PC-9 (cell line): Measurements from ENCODE around the gene CCDC102B. TPM values are rescaled to one million over a fixed set of nuclear protein-coding genes. Genes with fewer than 3 reads are reported as not detected.

Experiments
- BruUV-seq: library from RNA; stranded (reverse); fragments of 400-500 nt; replicated peaks from 2 replicates; lab custom pipeline; 2021; lab: Mats Ljungman, UMichigan
- CTCF ChIA-PET: fragments of 300-600 bp; sonication (Branson Sonifier 250); formaldehyde crosslinking; loops from one replicate; lab custom pipeline; 2022; ENCODE audit warnings: antibody characterized with exemption; lab: Charles Lee
- POLR2A ChIA-PET: fragments of 300-600 bp; sonication (Branson Sonifier 250); formaldehyde crosslinking; loops from one replicate; lab custom pipeline; 2022; ENCODE audit warnings: antibody characterized with exemption; ENCODE audit not compliant: unreplicated experiment; lab: Charles Lee
- DNase-seq, 2 experiments: peaks; one replicate each; pipeline versions ENCODE4 v3.0.0 to v3.0.0-alpha.2; 2015 to 2022; ENCODE audit warnings: mixed read lengths in 1 of 2
- H2AFZ ChIP-seq: fragments of 200-600 bp; sonication (generic); 2 replicates; pipeline ENCODE4 v1.8.1; 2017; ENCODE audit warnings: antibody characterized with exemption
- H3F3A ChIP-seq: fragments of 200-600 bp; sonication (generic); 2 replicates; pipeline ENCODE4 v1.8.1; 2017; ENCODE audit warnings: antibody characterized with exemption, mild to moderate bottlenecking, low read depth; ENCODE audit not compliant: insufficient read depth
- H3K27ac ChIP-seq: fragments of 200-600 bp; sonication (generic); 2 replicates; pipeline ENCODE4 v1.6.1; 2016; ENCODE audit warnings: mixed run types
- H3K27me3 ChIP-seq: fragments of 200-600 bp; sonication (generic); 2 replicates; pipeline ENCODE4 v1.6.1; 2016; ENCODE audit warnings: low read depth, mixed run types; ENCODE audit not compliant: insufficient read depth
- H3K36me3 ChIP-seq: fragments of 200-600 bp; sonication (generic); 2 replicates; pipeline ENCODE4 v1.6.1; 2016; ENCODE audit warnings: low read depth, mixed run types
- H3K4me1 ChIP-seq: fragments of 200-600 bp; sonication (generic); replicated peaks from 2 replicates; pipeline ENCODE4 v1.6.1; 2016; ENCODE audit warnings: mixed run types; ENCODE audit not compliant: insufficient read depth
- H3K4me2 ChIP-seq: fragments of 200-600 bp; sonication (generic); 2 replicates; pipeline ENCODE4 v1.6.1; 2017; ENCODE audit warnings: mixed run types
- H3K4me3 ChIP-seq: fragments of 200-600 bp; sonication (generic); 2 replicates; pipeline ENCODE4 v1.6.1; 2016; ENCODE audit warnings: mixed run types
- H3K79me2 ChIP-seq: fragments of 200-600 bp; sonication (generic); 2 replicates; pipeline ENCODE4 v1.6.1; 2017; ENCODE audit warnings: low read depth, mixed run types
- H3K9me2 ChIP-seq: fragments of 200-600 bp; sonication (generic); 2 replicates; pipeline ENCODE4 v1.8.1; 2017; ENCODE audit warnings: mild to moderate bottlenecking; ENCODE audit not compliant: insufficient read depth
- H3K9me3 ChIP-seq: fragments of 200-600 bp; sonication (generic); 2 replicates; pipeline ENCODE4 v1.8.1; 2016; ENCODE audit warnings: low read depth; ENCODE audit not compliant: insufficient read depth
- H4K20me1 ChIP-seq: fragments of 200-600 bp; sonication (generic); 2 replicates; pipeline ENCODE4 v1.8.1; 2017; ENCODE audit not compliant: insufficient read depth
- EZH2 ChIP-seq: fragments of 200-600 bp; sonication (generic); IDR thresholded peaks from 2 replicates; pipeline ENCODE4 v1.8.0; 2017; ENCODE audit warnings: antibody characterized with exemption, low read depth
- intact Hi-C: fragments of 100-400 bp; cut with micrococcal nuclease; formaldehyde crosslinking; loops from one replicate; pipeline ENCODE4 v1.10.0; 2022; ENCODE audit not compliant: unreplicated experiment
- total RNA-seq: library from RNA; stranded (reverse); gene quantifications from 2 replicates; pipeline ENCODE4 v1.2.3, GENCODE V29; 2021
- TF ChIP-seq, protein P1 (sequence below): fragments of 200-600 bp; sonication (generic); conservative IDR thresholded peaks from 2 replicates; pipeline ENCODE4 v1.6.1; 2017; ENCODE audit warnings: mixed run types, antibody characterized with exemption, mild to moderate bottlenecking, moderate library complexity

CCDC102B gene
- total RNA-seq, 1 experiment from 2014 or later: 1.9 TPM

DNA sequence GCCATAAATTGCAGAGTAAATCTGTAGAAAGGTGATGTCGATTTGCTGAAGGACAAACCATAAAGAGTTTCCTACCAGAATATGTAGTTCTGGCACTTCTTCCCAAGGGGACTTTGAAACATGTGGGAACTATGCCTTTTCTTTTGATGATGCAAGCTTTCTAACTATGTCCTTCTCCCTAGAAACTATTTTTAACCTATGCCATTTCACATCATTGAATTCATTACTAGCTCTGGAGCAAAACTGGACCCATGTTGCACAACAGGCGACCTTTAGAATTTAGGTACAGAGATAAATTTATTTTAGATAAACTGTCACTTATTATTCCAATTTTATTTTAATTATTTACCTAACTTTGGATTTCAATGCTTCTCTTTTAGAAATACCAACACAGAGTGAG is 186.5 kb downstream of the CCDC102B start:
- H3K79me2 ChIP-seq: no peaks in the 10 kb centered on the region
- POLR2A ChIA-PET: no interaction called here
- no peak overlapping the region for H2AFZ ChIP-seq
- H3K36me3 ChIP-seq: no peaks in the 10 kb centered on the region
- BruUV-seq: no TSS peak
- H3F3A ChIP-seq: no peaks in the 10 kb centered on the region
- no peaks in the 10 kb centered on the region for H3K9me3 ChIP-seq
- no peaks in the 10 kb centered on the region for H3K4me1 ChIP-seq
- TF ChIP-seq EZH2: no peak
- TF ChIP-seq, protein P1, sequence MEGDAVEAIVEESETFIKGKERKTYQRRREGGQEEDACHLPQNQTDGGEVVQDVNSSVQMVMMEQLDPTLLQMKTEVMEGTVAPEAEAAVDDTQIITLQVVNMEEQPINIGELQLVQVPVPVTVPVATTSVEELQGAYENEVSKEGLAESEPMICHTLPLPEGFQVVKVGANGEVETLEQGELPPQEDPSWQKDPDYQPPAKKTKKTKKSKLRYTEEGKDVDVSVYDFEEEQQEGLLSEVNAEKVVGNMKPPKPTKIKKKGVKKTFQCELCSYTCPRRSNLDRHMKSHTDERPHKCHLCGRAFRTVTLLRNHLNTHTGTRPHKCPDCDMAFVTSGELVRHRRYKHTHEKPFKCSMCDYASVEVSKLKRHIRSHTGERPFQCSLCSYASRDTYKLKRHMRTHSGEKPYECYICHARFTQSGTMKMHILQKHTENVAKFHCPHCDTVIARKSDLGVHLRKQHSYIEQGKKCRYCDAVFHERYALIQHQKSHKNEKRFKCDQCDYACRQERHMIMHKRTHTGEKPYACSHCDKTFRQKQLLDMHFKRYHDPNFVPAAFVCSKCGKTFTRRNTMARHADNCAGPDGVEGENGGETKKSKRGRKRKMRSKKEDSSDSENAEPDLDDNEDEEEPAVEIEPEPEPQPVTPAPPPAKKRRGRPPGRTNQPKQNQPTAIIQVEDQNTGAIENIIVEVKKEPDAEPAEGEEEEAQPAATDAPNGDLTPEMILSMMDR: no peak
- H4K20me1 ChIP-seq: no peaks in the 10 kb centered on the region
- CTCF ChIA-PET: no interaction called here
- intact Hi-C loops: no loop called here
- no peaks in the 10 kb centered on the region for H3K27me3 ChIP-seq
- no peaks in the 10 kb centered on the region for H3K9me2 ChIP-seq
- no peak overlapping the region for H3K4me2 ChIP-seq
- DNase-seq: no peak
- H3K27ac ChIP-seq: no peak overlapping the region
- H3K4me3 ChIP-seq: no peak overlapping the region

DNA sequence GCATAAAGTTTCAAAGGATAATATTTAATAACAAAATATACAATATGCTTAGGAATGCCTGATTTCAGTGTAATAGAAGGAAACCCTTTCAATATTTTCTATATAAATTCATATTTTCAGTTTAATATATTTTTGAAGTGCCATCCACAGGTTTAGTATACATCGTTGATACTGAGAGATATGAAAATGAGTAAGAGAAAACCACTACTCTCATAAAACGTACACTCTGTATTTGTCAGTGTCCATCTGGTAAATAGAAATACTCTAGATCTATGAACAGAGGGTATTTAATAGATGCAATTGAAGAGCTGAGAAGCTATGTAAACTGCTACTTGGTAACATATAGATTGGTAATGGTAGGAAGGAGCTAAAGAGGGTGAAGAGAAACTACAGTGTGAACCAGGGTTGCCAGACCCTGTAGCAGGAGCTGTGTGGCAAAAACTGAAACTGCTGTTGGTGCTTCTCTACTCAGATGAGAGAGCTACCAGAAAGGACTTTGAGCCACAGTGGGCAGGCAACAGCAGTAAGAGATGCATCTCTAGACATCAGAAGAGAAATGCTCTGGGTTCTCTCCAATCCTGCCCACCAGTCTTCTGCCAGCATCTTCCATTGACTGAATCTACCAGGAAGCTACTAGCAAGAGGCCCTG is 187.4 kb downstream of the CCDC102B start:
- Histone ChIP-seq H3K27me3 (no peaks in the 10 kb centered on the region), H3F3A (no peaks in the 10 kb centered on the region), H3K9me2 (no peaks in the 10 kb centered on the region), H3K9me3 (no peaks in the 10 kb centered on the region), H3K4me1 (no peaks in the 10 kb centered on the region), H3K4me3 (no peak overlapping the region), H4K20me1 (no peaks in the 10 kb centered on the region), H3K36me3 (no peaks in the 10 kb centered on the region), H3K79me2 (no peaks in the 10 kb centered on the region), H3K4me2 (no peak overlapping the region), H2AFZ (no peak overlapping the region), H3K27ac (no peak overlapping the region)
- intact Hi-C loops: no loop called here
- ChIA-PET POLR2A (no interaction called here), CTCF (no interaction called here)
- no TSS peak for BruUV-seq
- no peak for DNase-seq
- no peak for TF ChIP-seq EZH2
- TF ChIP-seq, protein P1: no peak

DNA sequence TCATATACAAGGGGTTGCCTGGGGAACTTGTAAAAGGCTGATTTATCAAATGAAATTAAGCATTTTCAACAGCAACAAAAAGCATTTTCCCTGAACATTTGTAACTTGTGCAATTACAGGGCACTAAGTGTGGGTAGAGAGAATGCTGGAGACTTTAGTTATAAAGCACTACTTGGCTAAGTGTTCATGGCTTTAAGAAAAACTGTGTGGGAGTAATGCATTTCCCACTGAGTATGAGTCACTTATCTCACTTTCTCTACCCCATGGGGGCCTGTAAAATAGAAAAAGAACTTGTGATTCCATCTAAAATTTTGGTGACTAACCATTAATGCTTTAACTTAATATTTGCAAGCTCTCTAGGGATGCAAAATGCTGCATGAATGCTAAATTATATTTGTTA is 193.4 kb downstream of the CCDC102B start:
- H3K4me2 ChIP-seq: no peak overlapping the region
- no peaks in the 10 kb centered on the region for H3F3A ChIP-seq
- no peak for DNase-seq
- H2AFZ ChIP-seq: no peak overlapping the region
- H3K4me3 ChIP-seq: no peak overlapping the region
- no peaks in the 10 kb centered on the region for H3K9me3 ChIP-seq
- ChIA-PET CTCF (no interaction called here), POLR2A (no interaction called here)
- no peaks in the 10 kb centered on the region for H4K20me1 ChIP-seq
- intact Hi-C loops: no loop called here
- BruUV-seq: no TSS peak
- no peak overlapping the region for H3K27ac ChIP-seq
- H3K79me2 ChIP-seq: no peaks in the 10 kb centered on the region
- no peak for TF ChIP-seq EZH2
- TF ChIP-seq, protein P1: no peak
- no peaks in the 10 kb centered on the region for H3K9me2 ChIP-seq
- no peaks in the 10 kb centered on the region for H3K4me1 ChIP-seq
- H3K36me3 ChIP-seq: no peaks in the 10 kb centered on the region
- no peaks in the 10 kb centered on the region for H3K27me3 ChIP-seq
